Stomach (tissue), 4 donors: ENCODE results near the gene LINC01488.

Experiments
- CTCF ChIP-seq, 7 experiments: fragments of 450-650 bp in 4 of 7; fragments of 200-600 bp in 3 of 7; sonication (generic) in 3 of 7; IDR thresholded peaks; one replicate each; pipeline ENCODE4 v1.5.1; 2016 to 2019; ENCODE audit warnings: antibody characterized with exemption in 7 of 7, control low read depth in 2 of 7, mild to moderate bottlenecking in 1 of 7
- EP300 ChIP-seq: sonication (generic); formaldehyde crosslinking; IDR thresholded peaks from one replicate; pipeline ENCODE4 v1.6.1; 2017; ENCODE audit warnings: antibody characterized with exemption

- TF ChIP-seq CTCF (IDR thresholded peaks at IDR 0.05): no peak
- TF ChIP-seq EP300: no peak
These were observed 30.6 kb upstream of the LINC01488 start for GRCh38 chr11:69450857-69451220.
